SK-N-SH (cell line): ENCODE measurements around the gene FOXO1. TPM values are rescaled to one million over a fixed set of nuclear protein-coding genes. Genes with fewer than 3 reads are reported as not detected.
"Not testable (repeated sequence)": the region's sequence is repeated elsewhere in the genome, so short reads cannot be mapped to it uniquely, and the experiment has no call there.

Experiments
- CTCF ChIA-PET: fragments of 300-600, 350-600 bp; formaldehyde crosslinking; extraction: SDS; loops from one replicate; lab custom pipeline; 2021; lab: Yijun Ruan, JAX
- POLR2A ChIA-PET: fragments of 350-600 bp; sonication (Branson Sonifier 250); formaldehyde crosslinking; extraction: SDS; loops from one replicate; lab custom pipeline; 2020; ENCODE audit warnings: antibody characterized with exemption, inconsistent platforms; lab: Yijun Ruan, JAX
- DNase-seq: peaks from one replicate; pipeline ENCODE4 v3.0.0; 2012
- H2AFZ ChIP-seq: fragments of 200-600 bp; sonication (generic); 2 replicates; pipeline ENCODE4 v1.8.1; 2016; ENCODE audit warnings: antibody characterized with exemption, mild to moderate bottlenecking, low read depth
- H3F3A ChIP-seq: fragments of 200-600 bp; sonication (generic); replicated peaks from 2 replicates; pipeline ENCODE3; 2016; ENCODE audit warnings: antibody characterized with exemption, mild to moderate bottlenecking; ENCODE audit not compliant: insufficient read depth
- H3K27ac ChIP-seq, 2 experiments: fragments of 200-500 bp in 1 of 2; fragments of 200-600 bp in 1 of 2; sonication (Bioruptor generic) in 1 of 2; sonication (generic), shearing (Covaris generic) in 1 of 2; 2 replicates each; pipeline versions ENCODE4 v1.5.1 to v1.6.1; 2014 to 2016; ENCODE audit warnings: low read depth in 2 of 2, inconsistent platforms in 1 of 2, low read length in 1 of 2, mild to moderate bottlenecking in 1 of 2, mixed read lengths in 1 of 2
- H3K27me3 ChIP-seq: fragments of 200-600 bp; sonication (generic), shearing (Covaris generic); 2 replicates; pipeline ENCODE4 v1.6.1; 2016; ENCODE audit warnings: mixed run types; ENCODE audit not compliant: insufficient read depth
- H3K36me3 ChIP-seq, 2 experiments: fragments of 200-500 bp in 1 of 2; fragments of 200-600 bp in 1 of 2; sonication (Bioruptor generic) in 1 of 2; sonication (generic) in 1 of 2; replicated peaks in 1 of 2; 2 replicates each; pipeline versions ENCODE3 to v1.5.1; 2014 to 2016; ENCODE audit warnings: low read length in 1 of 2, mild to moderate bottlenecking in 1 of 2; ENCODE audit not compliant: insufficient read depth in 2 of 2, control insufficient read depth in 1 of 2
- H3K4me1 ChIP-seq, 2 experiments: fragments of 200-500 bp in 1 of 2; fragments of 200-600 bp in 1 of 2; sonication (Bioruptor generic) in 1 of 2; sonication (generic), shearing (Covaris generic) in 1 of 2; 2 replicates each; pipeline versions ENCODE4 v1.5.1 to v1.6.1; 2014 to 2016; ENCODE audit warnings: low read depth in 1 of 2, low read length in 1 of 2, mixed run types in 1 of 2; ENCODE audit not compliant: insufficient read depth in 2 of 2, control insufficient read depth in 1 of 2
- H3K4me2 ChIP-seq: fragments of 200-600 bp; sonication (generic), shearing (Covaris generic); 2 replicates; pipeline ENCODE4 v1.6.1; 2017; ENCODE audit warnings: mixed run types
- H3K4me3 ChIP-seq, 2 experiments: fragments of 200-500 bp in 1 of 2; fragments of 200-600 bp in 1 of 2; sonication (Bioruptor generic) in 1 of 2; sonication (generic), shearing (Covaris generic) in 1 of 2; 2 replicates each; pipeline versions ENCODE4 v1.5.1 to v1.8.1; 2014 to 2016; ENCODE audit warnings: low read depth in 2 of 2, inconsistent platforms in 1 of 2, low read length in 1 of 2, mild to moderate bottlenecking in 1 of 2, mixed read lengths in 1 of 2, moderate library complexity in 1 of 2
- H3K79me2 ChIP-seq: fragments of 200-600 bp; sonication (generic); 2 replicates; pipeline ENCODE4 v1.8.1; 2017; ENCODE audit warnings: mild to moderate bottlenecking; ENCODE audit not compliant: insufficient read depth
- H3K9ac ChIP-seq: fragments of 200-600 bp; sonication (generic); 2 replicates; pipeline ENCODE4 v1.6.1; 2017; ENCODE audit warnings: mixed run types
- H3K9me2 ChIP-seq: fragments of 200-600 bp; sonication (generic); 2 replicates; pipeline ENCODE4 v1.6.1; 2017; ENCODE audit warnings: mixed run types
- H3K9me3 ChIP-seq: fragments of 200-600 bp; sonication (generic); 2 replicates; pipeline ENCODE4 v1.6.1; 2017; ENCODE audit warnings: mixed run types, mild to moderate bottlenecking, moderate library complexity
- H4K20me1 ChIP-seq: fragments of 200-600 bp; sonication (generic); 2 replicates; pipeline ENCODE4 v1.6.1; 2017; ENCODE audit warnings: mild to moderate bottlenecking, mixed run types; ENCODE audit not compliant: insufficient read depth
- EP300 ChIP-seq, 2 experiments: IDR thresholded peaks; 2 replicates each; pipeline versions ENCODE4 v1.4.0 to v1.6.1; 2012; ENCODE audit warnings: borderline replicate concordance in 1 of 2, low read depth in 1 of 2, low read length in 1 of 2
- FOSL2 ChIP-seq: IDR thresholded peaks from 2 replicates; pipeline ENCODE4 v1.4.0; 2012; ENCODE audit warnings: low read depth, mild to moderate bottlenecking, moderate library complexity, borderline replicate concordance
- FOXJ3 ChIP-seq: sonication (generic); formaldehyde crosslinking; IDR thresholded peaks from 2 replicates; pipeline ENCODE4 v1.5.1; 2020; ENCODE audit warnings: mild to moderate bottlenecking, missing genetic modification reagents
- GABPA ChIP-seq: IDR thresholded peaks from 2 replicates; pipeline ENCODE4 v1.4.0; 2012; ENCODE audit warnings: low read depth, mild to moderate bottlenecking
- GATA2 ChIP-seq: sonication (generic); formaldehyde crosslinking; IDR thresholded peaks from 2 replicates; pipeline ENCODE4 v1.5.0; 2020; ENCODE audit warnings: mild to moderate bottlenecking, missing genetic modification reagents
- IRF3 ChIP-seq: fragments of 150-350 bp; IDR thresholded peaks from 2 replicates; pipeline ENCODE4 v1.6.1; 2016; ENCODE audit warnings: mild to moderate bottlenecking, low read depth, low read length
- JUND ChIP-seq: IDR thresholded peaks from 2 replicates; pipeline ENCODE4 v1.4.0; 2012
- MXI1 ChIP-seq: IDR thresholded peaks from 2 replicates; pipeline ENCODE4 v1.6.1; 2012; ENCODE audit warnings: mild to moderate bottlenecking, low read depth, low read length, improper control_type of control experiment
- PBX3 ChIP-seq: IDR thresholded peaks from 2 replicates; pipeline ENCODE4; 2012
- POLR2AphosphoS5 ChIP-seq: IDR thresholded peaks from 2 replicates; pipeline ENCODE4 v1.6.1; 2012; ENCODE audit warnings: low read depth, low read length
- RCOR1 ChIP-seq: fragments of 150-350 bp; IDR thresholded peaks from 2 replicates; pipeline ENCODE4 v1.6.1; 2017; ENCODE audit warnings: antibody characterized with exemption, low read length
- RFX5 ChIP-seq: IDR thresholded peaks from 2 replicates; pipeline ENCODE4 v1.6.1; 2012; ENCODE audit warnings: mild to moderate bottlenecking, improper control_type of control experiment, low read length
- SIN3A ChIP-seq: IDR thresholded peaks from 2 replicates; pipeline ENCODE4 v1.6.1; 2012; ENCODE audit warnings: low read depth, mild to moderate bottlenecking, low read length, moderate library complexity, borderline replicate concordance
- TAF1 ChIP-seq: IDR thresholded peaks from 2 replicates; pipeline ENCODE4 v1.6.1; 2012; ENCODE audit warnings: low read depth, mild to moderate bottlenecking, low read length, moderate library complexity, borderline replicate concordance
- TCF12 ChIP-seq: IDR thresholded peaks from 2 replicates; pipeline ENCODE4 v1.4.0; 2012
- USF1 ChIP-seq: IDR thresholded peaks from 2 replicates; pipeline ENCODE4 v1.4.0; 2012; ENCODE audit warnings: low read depth, borderline replicate concordance
- WGBS: methylation state at CpG from one replicate; pipeline ENCODE4 v1.1.6; 2017; ENCODE audit warnings: low lambda C conversion rate; 5-methylcytosine and 5-hydroxymethylcytosine counted together
- polyA plus RNA-seq, 3 experiments: library from polyadenylated mRNA; depleted of rRNA; stranded (reverse); fragments of >200 nt; gene quantifications; 2 replicates each; pipeline ENCODE4 v1.2.3, GENCODE V29; 2012

Gene FOXO1
- polyA plus RNA-seq, 1 of the 3 experiments (the other 2 are of a cell fraction), result 1.8 TPM

GRCh38 chr13:40666045-40666932, at the start of gene FOXO1 (continued):
- no peak for TF ChIP-seq JUND
- no peak for TF ChIP-seq RFX5
- 0 out of 2 replicates have a peak, but pooled peaks have one; percentile 17 for TF ChIP-seq POLR2AphosphoS5
- no peak for TF ChIP-seq USF1
- no peak for TF ChIP-seq GATA2 (CRISPR knock-in tag)
- no peak for TF ChIP-seq GABPA
- TF ChIP-seq SIN3A, result no peak
- TF ChIP-seq FOSL2, result no peak
- TF ChIP-seq MXI1, result no peak
- no peak for TF ChIP-seq EP300 (IDR thresholded peaks at IDR 0.05; ENCODE audit: borderline replicate concordance in 1 of 2, low read depth in 1 of 2, low read length in 1 of 2)
- TF ChIP-seq TAF1, result peak; percentile 69; the same call in 1 of the 2 replicates
- TF ChIP-seq FOXJ3 (CRISPR knock-in tag), result no peak
- TF ChIP-seq TCF12, result no peak

GRCh38 chr13:40714433-40714832, 48.0 kb upstream of the FOXO1 start:
- H3K4me2 ChIP-seq, H4K20me1 ChIP-seq, H2AFZ ChIP-seq, H3K4me3 ChIP-seq, H3F3A ChIP-seq, H3K36me3 ChIP-seq, H3K9me2 ChIP-seq, H3K9ac ChIP-seq, H3K27ac ChIP-seq, H3K9me3 ChIP-seq, POLR2A ChIA-PET, H3K79me2 ChIP-seq, DNase-seq, H3K27me3 ChIP-seq, H3K4me1 ChIP-seq, CTCF ChIA-PET: not testable (repeated sequence)
- WGBS, result no CpG with 5 or more reads among the region's 1 CpG

- CTCF ChIA-PET, result no interaction called here
These were observed 40.0 kb upstream of the FOXO1 start for GRCh38 chr13:40706439-40706838.

More at GRCh38 chr13:40706439-40706838, 40.0 kb upstream of the FOXO1 start:
- Histone ChIP-seq H3F3A (no peaks in the 10 kb centered on the region), H3K9me3 (no peaks in the 10 kb centered on the region), H3K9me2 (no peaks in the 10 kb centered on the region), H3K36me3 (no peaks in the 10 kb centered on the region), H3K79me2 (no peaks in the 10 kb centered on the region), H4K20me1 (no peaks in the 10 kb centered on the region)
- POLR2A ChIA-PET, result no interaction called here
- DNase-seq, result no peak
- no peak for TF ChIP-seq TCF12
- TF ChIP-seq IRF3, result no peak
- no peak for TF ChIP-seq TAF1
- no peak for TF ChIP-seq RCOR1
- TF ChIP-seq PBX3, result no peak
- TF ChIP-seq, all 33 proteins: peak for 0
- H3K27ac ChIP-seq, result no peak overlapping the region
- no peak overlapping the region for H3K9ac ChIP-seq
- no peak overlapping the region for H3K4me3 ChIP-seq
- WGBS, result 74% methylated on average over 2 of the region's 2 CpGs
- no peak overlapping the region for H3K4me2 ChIP-seq
- H2AFZ ChIP-seq, result no peak overlapping the region
- no peaks in the 10 kb centered on the region for H3K4me1 ChIP-seq
- H3K27me3 ChIP-seq, result no peaks in the 10 kb centered on the region
